ENCODE measurements around the gene PRSS38. TPM values are rescaled to one million over a fixed set of nuclear protein-coding genes. Genes with fewer than 3 reads are reported as not detected.
"Not testable (repeated sequence)": the region's sequence is repeated elsewhere in the genome, so short reads cannot be mapped to it uniquely, and the experiment has no call there.

The PRSS38 gene
- total RNA-seq, 1 experiment from 2014 or later = not detected

DNA sequence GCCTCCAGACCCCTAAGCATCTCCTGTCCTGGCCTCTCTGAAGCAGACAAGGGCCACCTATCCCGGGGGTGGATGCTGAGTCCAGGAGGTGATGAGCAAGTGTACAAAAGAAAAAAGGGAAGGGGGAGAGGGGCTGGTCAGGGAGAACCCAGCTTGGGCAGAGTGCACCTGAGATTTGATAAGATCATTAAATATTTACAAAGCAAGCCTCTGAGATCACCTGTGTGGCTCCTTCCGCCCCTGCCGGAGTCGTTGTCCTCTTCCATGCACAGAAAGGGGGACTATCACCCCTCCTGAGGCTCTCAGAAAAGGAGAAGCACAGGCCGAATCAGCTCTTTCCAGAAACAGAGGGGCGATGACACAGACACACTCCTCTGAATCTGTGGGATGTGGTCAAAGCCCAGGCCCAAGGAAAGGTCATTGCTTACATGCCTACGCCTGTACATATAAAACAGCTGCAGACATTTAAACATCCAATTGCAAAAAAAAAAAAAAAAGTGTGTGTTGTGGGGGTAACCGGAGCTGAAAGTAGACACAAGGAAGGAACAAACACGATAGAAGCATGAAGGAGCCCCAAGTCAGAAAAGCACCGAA is 30.9 kb downstream of the PRSS38 start:
- no TSS peak for BruUV-seq (replicated peaks)
- Histone ChIP-seq H3K4me3 (ENCODE audit: low read depth in 2 of 2, low read length in 2 of 2) (no peak overlapping the region), H3K36me3 (ENCODE audit: control insufficient read depth, insufficient read depth, low read length) (no peaks in the 10 kb centered on the region), H3K27me3 (ENCODE audit: control insufficient read depth, insufficient read depth, low read length) (no peaks in the 10 kb centered on the region), H3K4me1 (ENCODE audit: control insufficient read depth, insufficient read depth, low read length) (no peaks in the 10 kb centered on the region), H3K27ac (ENCODE audit: low read length) (no peak overlapping the region), H3K9me3 (ENCODE audit: control insufficient read depth, insufficient read depth, low read depth, low read length) (no peaks in the 10 kb centered on the region)
- POLR2A ChIA-PET = no interaction called here
- in situ Hi-C loops (cut with HindIII; ENCODE audit: low pct_unique_long_range_greater_than_20kb, low sequenced_read_pairs) = no loop called here
- DNase-seq (ENCODE audit: low read depth, low spot score) (no peak), ATAC-seq (peak; percentile 38; the same call in 1 of the 2 replicates)
- CTCF ChIA-PET = interaction anchor here (0.6 kb wide), 1 partner anchor 138 kb away, joined by 3 read pairs; no protein-coding TSS in a partner anchor
- intact Hi-C loops (cut with micrococcal nuclease; ENCODE audit: unreplicated experiment) = no loop called here
- TF ChIP-seq TCF7L2 (IDR thresholded peaks at IDR 0.05; ENCODE audit: low read depth, low read length) = no peak
- no peak for TF ChIP-seq SIN3A (IDR thresholded peaks at IDR 0.05; ENCODE audit: borderline replicate concordance, insufficient read depth, low read depth, low read length)
- TF ChIP-seq POLR2AphosphoS5 (IDR thresholded peaks at IDR 0.05; ENCODE audit: low read depth, low read length) = no peak
- TF ChIP-seq, protein P1, sequence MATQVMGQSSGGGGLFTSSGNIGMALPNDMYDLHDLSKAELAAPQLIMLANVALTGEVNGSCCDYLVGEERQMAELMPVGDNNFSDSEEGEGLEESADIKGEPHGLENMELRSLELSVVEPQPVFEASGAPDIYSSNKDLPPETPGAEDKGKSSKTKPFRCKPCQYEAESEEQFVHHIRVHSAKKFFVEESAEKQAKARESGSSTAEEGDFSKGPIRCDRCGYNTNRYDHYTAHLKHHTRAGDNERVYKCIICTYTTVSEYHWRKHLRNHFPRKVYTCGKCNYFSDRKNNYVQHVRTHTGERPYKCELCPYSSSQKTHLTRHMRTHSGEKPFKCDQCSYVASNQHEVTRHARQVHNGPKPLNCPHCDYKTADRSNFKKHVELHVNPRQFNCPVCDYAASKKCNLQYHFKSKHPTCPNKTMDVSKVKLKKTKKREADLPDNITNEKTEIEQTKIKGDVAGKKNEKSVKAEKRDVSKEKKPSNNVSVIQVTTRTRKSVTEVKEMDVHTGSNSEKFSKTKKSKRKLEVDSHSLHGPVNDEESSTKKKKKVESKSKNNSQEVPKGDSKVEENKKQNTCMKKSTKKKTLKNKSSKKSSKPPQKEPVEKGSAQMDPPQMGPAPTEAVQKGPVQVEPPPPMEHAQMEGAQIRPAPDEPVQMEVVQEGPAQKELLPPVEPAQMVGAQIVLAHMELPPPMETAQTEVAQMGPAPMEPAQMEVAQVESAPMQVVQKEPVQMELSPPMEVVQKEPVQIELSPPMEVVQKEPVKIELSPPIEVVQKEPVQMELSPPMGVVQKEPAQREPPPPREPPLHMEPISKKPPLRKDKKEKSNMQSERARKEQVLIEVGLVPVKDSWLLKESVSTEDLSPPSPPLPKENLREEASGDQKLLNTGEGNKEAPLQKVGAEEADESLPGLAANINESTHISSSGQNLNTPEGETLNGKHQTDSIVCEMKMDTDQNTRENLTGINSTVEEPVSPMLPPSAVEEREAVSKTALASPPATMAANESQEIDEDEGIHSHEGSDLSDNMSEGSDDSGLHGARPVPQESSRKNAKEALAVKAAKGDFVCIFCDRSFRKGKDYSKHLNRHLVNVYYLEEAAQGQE (IDR thresholded peaks at IDR 0.05; ENCODE audit: insufficient read depth in 1 of 2, low read depth in 2 of 2, low read length in 1 of 2) = no peak
- TF ChIP-seq, protein P2, sequence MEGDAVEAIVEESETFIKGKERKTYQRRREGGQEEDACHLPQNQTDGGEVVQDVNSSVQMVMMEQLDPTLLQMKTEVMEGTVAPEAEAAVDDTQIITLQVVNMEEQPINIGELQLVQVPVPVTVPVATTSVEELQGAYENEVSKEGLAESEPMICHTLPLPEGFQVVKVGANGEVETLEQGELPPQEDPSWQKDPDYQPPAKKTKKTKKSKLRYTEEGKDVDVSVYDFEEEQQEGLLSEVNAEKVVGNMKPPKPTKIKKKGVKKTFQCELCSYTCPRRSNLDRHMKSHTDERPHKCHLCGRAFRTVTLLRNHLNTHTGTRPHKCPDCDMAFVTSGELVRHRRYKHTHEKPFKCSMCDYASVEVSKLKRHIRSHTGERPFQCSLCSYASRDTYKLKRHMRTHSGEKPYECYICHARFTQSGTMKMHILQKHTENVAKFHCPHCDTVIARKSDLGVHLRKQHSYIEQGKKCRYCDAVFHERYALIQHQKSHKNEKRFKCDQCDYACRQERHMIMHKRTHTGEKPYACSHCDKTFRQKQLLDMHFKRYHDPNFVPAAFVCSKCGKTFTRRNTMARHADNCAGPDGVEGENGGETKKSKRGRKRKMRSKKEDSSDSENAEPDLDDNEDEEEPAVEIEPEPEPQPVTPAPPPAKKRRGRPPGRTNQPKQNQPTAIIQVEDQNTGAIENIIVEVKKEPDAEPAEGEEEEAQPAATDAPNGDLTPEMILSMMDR (IDR thresholded peaks at IDR 0.05) = no peak

DNA sequence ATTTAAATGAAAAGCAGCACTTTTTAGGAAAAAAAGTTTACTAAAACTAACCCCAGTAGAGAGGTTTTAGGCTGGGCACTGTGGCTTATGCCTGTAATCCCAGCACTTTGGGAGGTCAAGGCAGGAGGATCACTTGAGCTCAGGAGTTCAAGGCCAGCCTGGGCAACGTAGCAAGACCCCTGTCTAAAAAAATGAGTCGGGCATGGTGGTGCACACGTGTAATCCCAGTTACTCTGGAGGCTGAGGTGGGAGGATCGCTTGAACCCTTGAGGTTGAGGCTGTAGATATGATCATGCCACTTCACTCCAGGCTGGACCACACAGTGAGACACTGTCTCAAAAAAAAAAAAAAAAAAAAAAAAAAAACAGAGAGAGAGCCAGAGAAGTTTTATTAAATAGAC is 31.6 kb downstream of the PRSS38 start:
- in situ Hi-C loops (cut with HindIII; ENCODE audit: low pct_unique_long_range_greater_than_20kb, low sequenced_read_pairs); H3K27me3 ChIP-seq (ENCODE audit: control insufficient read depth, insufficient read depth, low read length); DNase-seq (ENCODE audit: low read depth, low spot score); H3K9me3 ChIP-seq (ENCODE audit: control insufficient read depth, insufficient read depth, low read depth, low read length); BruUV-seq (replicated peaks); POLR2A ChIA-PET; intact Hi-C loops (cut with micrococcal nuclease; ENCODE audit: unreplicated experiment); H3K36me3 ChIP-seq (ENCODE audit: control insufficient read depth, insufficient read depth, low read length); H3K4me1 ChIP-seq (ENCODE audit: control insufficient read depth, insufficient read depth, low read length); H3K27ac ChIP-seq (ENCODE audit: low read length); ATAC-seq; H3K4me3 ChIP-seq (ENCODE audit: low read depth in 2 of 2, low read length in 2 of 2): not testable (repeated sequence)
- CTCF ChIA-PET = interaction anchor here (0.6 kb wide), 1 partner anchor 138 kb away, joined by 3 read pairs; no protein-coding TSS in a partner anchor

DNA sequence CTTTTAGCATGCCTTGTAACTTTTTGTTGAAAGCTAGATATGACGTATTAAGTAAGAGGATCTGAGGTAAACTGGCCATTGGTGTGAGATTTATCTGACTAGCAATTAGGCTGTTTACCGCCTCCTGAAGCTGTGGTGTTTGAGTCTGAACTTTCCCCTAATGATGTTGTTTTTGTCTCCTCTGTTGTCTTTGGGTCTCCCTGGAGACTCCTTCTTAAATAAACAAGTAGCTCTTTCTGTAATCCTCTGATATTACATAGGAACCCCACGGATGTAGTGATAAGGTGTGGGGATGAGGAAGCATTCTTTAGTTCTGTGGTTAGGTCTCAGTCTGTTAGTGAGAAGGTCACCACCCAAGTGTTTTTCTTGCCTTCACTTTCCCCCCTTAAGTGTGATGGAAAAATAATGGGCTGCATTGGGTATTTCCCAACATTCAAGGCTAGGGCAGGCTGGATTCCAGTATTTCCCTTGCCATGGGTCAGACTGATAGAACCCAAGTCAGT is 33.0 kb downstream of the PRSS38 start:
- ChIA-PET POLR2A (no interaction called here), CTCF (no interaction called here)
- TF ChIP-seq, protein P1 (IDR thresholded peaks at IDR 0.05; ENCODE audit: insufficient read depth in 1 of 2, low read depth in 2 of 2, low read length in 1 of 2) = no peak
- TF ChIP-seq TCF7L2 (IDR thresholded peaks at IDR 0.05; ENCODE audit: low read depth, low read length) (no peak), SIN3A (IDR thresholded peaks at IDR 0.05; ENCODE audit: borderline replicate concordance, insufficient read depth, low read depth, low read length) (no peak), POLR2AphosphoS5 (IDR thresholded peaks at IDR 0.05; ENCODE audit: low read depth, low read length) (no peak)
- TF ChIP-seq, protein P2 (IDR thresholded peaks at IDR 0.05) = no peak
- Histone ChIP-seq H3K36me3 (ENCODE audit: control insufficient read depth, insufficient read depth, low read length) (no peaks in the 10 kb centered on the region), H3K9me3 (ENCODE audit: control insufficient read depth, insufficient read depth, low read depth, low read length) (no peaks in the 10 kb centered on the region), H3K27ac (ENCODE audit: low read length) (no peak overlapping the region), H3K4me3 (ENCODE audit: low read depth in 2 of 2, low read length in 2 of 2) (no peak overlapping the region), H3K4me1 (ENCODE audit: control insufficient read depth, insufficient read depth, low read length) (no peaks in the 10 kb centered on the region), H3K27me3 (ENCODE audit: control insufficient read depth, insufficient read depth, low read length) (no peaks in the 10 kb centered on the region)
- in situ Hi-C loops (cut with HindIII; ENCODE audit: low pct_unique_long_range_greater_than_20kb, low sequenced_read_pairs) = no loop called here
- DNase-seq (ENCODE audit: low read depth, low spot score) (no peak), ATAC-seq (no peak)
- intact Hi-C loops (cut with micrococcal nuclease; ENCODE audit: unreplicated experiment) = no loop called here
- BruUV-seq (replicated peaks) = no TSS peak
